HG03280 (cell line): ENCODE results near the gene DYNC2H1.

Source experiments
- ATAC-seq: cut with Tn5 transposase; IDR thresholded peaks from one replicate; pipeline ENCODE4 v1.9.1; 2021; ENCODE audit warnings: mild to moderate bottlenecking, moderate library complexity; ENCODE audit not compliant: unreplicated experiment

The DYNC2H1 gene, protein sequence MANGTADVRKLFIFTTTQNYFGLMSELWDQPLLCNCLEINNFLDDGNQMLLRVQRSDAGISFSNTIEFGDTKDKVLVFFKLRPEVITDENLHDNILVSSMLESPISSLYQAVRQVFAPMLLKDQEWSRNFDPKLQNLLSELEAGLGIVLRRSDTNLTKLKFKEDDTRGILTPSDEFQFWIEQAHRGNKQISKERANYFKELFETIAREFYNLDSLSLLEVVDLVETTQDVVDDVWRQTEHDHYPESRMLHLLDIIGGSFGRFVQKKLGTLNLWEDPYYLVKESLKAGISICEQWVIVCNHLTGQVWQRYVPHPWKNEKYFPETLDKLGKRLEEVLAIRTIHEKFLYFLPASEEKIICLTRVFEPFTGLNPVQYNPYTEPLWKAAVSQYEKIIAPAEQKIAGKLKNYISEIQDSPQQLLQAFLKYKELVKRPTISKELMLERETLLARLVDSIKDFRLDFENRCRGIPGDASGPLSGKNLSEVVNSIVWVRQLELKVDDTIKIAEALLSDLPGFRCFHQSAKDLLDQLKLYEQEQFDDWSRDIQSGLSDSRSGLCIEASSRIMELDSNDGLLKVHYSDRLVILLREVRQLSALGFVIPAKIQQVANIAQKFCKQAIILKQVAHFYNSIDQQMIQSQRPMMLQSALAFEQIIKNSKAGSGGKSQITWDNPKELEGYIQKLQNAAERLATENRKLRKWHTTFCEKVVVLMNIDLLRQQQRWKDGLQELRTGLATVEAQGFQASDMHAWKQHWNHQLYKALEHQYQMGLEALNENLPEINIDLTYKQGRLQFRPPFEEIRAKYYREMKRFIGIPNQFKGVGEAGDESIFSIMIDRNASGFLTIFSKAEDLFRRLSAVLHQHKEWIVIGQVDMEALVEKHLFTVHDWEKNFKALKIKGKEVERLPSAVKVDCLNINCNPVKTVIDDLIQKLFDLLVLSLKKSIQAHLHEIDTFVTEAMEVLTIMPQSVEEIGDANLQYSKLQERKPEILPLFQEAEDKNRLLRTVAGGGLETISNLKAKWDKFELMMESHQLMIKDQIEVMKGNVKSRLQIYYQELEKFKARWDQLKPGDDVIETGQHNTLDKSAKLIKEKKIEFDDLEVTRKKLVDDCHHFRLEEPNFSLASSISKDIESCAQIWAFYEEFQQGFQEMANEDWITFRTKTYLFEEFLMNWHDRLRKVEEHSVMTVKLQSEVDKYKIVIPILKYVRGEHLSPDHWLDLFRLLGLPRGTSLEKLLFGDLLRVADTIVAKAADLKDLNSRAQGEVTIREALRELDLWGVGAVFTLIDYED (N-terminal part only)

DNA sequence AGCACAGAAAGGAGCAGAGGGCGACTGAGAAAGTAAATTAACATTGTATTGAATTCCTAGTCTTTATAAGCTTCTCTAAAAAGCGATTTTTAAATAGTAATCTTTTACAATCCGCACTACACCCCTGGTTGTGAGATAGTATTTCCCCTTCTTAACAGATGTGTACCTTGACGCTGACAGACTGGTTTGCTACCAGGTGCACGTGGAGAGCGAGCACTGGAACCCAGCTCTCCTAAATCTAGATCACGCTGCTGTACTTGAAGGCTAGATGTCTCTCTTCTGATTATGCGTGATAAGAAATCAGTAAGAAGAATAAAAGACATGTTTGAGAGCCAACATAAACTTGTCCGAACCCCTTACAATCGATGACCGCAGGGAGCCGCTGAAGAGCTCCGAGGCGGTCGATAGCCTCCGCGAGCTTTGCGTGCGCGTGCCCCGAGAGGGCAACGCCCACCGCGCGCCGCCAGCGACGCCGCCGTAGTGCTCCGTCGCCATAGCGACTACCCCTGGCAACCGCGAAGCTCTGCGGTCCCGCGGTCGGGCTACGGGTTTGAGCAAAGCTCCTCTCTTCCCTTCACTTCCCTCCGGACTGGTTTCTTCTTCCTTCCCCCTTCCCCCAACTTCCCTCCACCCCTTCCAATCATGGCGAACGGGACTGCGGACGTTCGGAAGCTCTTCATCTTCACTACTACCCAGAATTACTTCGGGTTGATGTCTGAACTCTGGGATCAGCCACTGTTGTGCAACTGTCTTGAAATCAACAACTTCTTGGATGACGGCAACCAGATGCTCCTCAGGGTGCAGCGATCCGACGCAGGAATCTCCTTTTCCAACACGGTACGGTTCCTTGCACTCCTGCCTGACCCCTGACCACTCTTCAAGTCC, at the start of gene DYNC2H1:
Gene DYNC2H1 (plus strand): TSS at position 494 of the 885 bp plus-strand sequence. CDS start 149 bp downstream, at position 643.
- ATAC-seq: peak; percentile 99

DNA sequence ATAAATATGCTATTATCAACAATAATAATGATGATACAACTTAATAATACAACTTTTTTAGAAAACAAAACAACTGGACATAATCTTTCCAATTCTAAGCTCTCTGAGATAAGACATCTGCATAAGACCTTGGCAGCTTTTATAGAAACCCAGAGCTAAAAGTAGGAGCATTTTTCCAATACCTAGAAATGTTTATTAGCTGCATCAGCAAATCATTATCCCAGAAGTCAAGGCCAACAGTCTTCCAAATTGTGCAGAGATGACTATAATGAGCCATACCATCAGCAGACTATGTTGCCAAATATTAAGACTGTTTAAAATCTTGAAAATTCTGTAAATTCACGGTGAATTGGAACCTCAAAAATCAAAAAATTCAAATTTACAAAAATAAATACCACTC, 47.6 kb upstream of the DYNC2H1 start:
- no peak for ATAC-seq

DNA sequence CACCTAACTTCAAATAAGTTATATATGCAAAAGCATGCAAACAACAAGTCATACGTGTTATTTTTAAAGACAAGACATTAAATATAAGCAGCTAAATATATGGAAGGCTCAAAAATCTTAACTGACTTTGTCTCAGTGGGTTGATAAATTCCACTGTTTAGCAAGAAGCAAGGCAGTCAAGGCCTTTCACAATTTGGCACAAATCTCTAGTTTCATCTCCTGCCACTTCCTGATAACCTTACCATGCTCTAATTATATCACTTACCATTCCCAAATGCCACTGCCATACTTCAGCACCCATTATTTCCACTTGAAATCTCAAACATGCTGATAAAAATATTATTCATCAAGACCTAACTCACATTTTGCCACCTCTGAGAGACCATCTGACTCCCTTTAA, 42.1 kb upstream of the DYNC2H1 start:
- ATAC-seq: no peak

DNA sequence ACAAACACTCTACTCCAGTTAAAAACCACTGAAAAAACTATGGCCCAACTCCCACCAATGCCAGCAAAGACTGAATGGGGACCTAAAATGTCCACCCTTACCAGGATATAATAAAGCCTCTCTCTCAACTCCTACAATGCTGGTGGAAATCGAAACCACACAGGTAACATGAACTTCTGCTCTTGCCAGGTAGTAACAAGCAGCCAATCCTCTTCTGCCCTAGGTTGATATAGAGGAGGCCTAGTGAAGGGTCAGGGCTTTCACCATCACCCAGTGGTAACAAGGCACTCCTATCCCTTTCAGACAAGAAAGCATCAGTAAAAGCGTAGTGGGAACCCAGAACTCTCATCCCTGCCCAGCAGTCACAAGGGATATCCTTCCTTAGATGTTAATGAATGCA, 39.9 kb upstream of the DYNC2H1 start:
- no peak for ATAC-seq

DNA sequence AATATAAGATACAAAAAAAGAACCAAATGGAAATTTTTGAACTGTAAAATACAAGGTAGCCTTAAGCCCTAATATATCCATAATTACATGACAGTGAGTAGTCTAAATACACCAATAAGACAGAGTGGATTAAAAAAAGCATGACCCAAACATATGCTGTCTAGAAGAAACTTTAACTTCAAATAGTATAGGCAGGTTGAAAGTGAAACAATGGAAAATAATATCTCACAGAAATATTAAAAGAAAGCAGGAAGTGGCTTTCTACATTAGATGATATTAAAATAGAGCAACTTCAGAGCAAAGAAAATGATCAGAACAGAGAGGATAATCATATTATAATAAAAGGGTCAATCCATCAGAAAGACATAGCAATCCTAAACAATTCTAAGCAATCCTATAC, 39.1 kb upstream of the DYNC2H1 start:
- ATAC-seq: no peak

DNA sequence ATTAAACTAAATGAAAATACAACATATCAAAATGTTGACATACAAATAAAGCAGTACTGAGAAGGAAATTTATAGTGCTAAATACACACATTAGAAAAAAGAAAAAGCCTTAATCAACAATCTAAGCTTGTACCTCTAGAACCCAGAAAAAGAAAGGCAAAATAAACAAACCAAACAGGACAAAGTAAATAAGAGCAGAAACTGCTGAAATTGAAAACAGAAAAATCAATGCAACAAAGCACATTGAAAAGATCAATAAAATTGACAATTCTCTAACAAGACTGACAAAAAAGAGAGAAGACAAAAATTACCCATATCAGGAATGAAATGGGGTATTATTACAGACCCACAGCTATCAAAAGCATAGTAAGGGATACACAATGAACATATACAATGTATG, 38.2 kb upstream of the DYNC2H1 start:
- ATAC-seq: no peak

DNA sequence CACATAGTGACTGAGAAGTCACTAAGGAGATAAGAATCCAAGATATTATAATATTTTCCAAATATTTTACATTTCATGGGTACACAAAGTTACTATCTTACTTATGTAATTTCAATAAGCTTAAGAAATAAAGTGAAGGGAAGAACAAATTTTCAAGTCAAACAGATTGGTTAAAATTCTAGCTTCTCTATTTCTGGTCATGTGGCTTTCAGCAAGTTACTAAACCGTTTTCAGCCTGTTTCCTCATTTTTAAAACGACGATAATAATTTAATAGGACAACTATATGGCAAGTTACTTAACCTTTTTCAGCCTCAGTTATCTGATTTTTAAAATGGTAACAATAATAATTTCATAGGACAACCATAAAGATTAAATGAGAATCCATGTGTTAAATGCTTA, 32.9 kb upstream of the DYNC2H1 start:
- ATAC-seq: no peak

DNA sequence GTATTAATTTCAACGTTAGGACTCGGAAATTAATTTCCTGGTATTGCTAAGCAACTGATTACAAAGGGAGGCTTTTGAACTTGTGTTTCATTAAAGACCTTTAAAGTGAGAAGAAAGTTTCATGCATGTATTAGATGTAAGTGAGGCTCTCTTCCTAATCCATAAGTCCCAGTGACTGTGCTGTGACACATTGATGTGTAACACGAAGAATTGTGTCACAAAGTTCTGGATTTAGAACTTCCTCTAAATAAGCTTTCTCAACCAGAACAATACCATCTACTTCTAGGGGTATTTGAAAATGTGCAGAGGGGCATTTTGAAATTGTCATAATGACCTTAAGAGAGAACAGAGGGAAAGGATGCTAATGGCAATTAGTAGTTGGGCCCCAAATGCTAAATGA, 31.7 kb upstream of the DYNC2H1 start:
- no peak for ATAC-seq

DNA sequence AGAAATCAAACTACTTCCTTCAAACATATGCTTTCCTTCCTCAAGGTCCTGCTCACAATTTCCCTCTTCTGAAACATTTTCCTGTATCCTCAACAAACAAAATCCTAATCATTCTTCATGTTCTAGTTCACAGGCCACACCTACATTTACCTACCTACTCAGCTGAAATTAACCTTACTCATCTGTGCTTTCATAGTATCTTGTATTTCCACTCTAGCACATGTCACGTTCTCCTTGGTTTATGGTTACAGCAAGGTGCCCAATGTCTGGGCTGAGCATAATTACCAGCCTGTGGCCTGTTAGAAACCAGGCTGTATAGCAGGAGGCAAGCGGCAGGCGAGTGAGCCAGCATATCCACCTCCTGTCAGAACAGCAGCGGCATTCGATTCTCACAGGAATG, 30.5 kb upstream of the DYNC2H1 start:
- ATAC-seq: no peak

DNA sequence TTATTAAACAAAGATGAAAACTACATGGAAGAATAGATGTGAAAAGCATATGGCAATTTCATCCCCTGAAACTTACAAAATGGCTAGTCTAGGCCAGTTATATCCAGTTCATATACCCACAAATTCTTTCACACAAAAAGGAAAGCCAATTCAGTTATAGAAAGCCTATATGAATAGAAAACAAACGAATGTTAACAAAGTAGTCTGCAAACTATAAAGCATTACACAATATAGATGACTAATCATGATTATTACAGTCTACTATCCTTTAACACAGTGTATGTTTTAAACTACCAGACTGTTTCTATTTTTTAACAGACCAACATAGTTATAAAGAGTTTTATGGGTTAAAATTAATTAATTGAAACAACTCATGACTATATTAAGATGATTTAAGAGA, 29.4 kb upstream of the DYNC2H1 start:
- ATAC-seq: no peak

DNA sequence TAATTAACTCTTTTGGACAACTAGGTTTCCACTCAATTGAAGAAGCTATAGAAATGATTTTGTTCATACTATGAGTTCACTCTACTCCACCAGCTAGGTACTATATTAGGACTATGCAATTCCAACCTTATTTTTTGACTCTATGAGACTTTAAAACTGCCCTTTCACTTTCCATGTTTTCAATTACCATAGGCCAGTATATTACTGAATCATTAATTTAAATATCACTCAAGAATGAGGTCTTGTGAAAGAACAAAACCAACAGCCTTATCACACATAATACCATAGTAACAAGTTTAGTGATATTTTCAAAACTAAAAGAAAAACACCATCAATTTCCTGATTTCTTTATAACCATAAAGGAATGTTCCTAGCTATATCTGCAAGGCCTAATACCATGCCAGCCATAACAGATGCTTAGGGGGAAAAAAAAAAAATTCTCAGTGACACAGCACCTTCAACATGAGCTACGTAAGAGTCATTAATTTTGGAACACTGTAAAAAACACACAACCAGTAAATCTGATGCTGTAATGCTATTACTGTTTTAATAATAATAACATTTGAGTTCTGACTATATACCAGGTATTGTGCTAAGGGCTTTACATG, 23.4 kb upstream of the DYNC2H1 start:
- no peak for ATAC-seq

DNA sequence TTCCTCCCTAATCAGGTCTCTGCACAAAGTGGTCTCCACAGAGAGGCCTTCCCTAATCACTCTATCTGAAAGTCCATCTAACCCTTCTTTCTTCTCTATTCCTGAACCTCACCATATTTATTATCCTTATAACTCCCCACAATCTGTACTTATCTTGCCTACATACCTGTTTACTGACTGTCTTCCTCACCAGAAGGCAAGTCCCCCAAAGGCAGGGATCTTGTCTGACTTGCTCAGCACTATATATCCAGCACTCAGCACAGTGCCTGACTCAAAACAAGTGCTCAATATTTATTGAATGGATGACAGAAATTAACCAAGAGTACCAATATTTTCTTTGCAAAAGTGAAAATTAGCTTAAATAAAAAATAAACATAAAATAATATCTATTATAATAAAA, 22.8 kb upstream of the DYNC2H1 start:
- ATAC-seq: no peak

DNA sequence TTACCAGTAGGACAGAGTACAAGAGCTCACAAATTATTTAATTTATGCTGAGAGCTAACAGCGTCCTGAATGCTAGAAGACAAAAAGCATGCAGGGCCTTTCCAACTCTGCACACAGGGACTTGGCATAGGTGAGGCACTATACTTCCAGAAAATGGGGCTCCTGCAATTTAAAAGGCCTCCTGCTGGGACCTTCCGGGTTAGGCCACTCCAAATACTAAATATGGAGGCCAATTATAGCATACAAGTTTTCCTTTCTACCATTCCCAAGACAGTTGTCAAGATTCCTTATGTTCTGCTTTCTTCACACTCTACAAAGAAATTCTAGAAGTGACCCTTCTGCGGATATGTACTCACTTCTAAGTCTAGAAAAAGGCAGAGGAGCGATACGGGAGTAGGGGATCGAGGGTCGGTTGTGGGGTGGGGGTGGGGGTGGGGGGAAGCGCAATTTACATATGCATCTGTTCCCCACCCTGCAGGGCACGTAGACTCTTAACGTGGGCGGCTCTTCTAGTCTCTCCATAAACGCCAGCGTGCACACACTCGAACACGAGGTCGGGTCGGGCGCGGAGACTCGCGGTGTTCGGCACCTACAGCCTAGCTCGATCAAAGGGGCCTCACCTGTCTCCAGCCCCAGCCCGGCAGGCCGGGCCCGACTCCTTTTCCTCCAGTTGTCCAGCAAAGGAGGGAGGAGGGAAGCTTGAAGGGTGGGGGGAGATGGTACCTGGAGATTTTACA, 18.0 kb upstream of the DYNC2H1 start:
- peak; percentile 43 for ATAC-seq

DNA sequence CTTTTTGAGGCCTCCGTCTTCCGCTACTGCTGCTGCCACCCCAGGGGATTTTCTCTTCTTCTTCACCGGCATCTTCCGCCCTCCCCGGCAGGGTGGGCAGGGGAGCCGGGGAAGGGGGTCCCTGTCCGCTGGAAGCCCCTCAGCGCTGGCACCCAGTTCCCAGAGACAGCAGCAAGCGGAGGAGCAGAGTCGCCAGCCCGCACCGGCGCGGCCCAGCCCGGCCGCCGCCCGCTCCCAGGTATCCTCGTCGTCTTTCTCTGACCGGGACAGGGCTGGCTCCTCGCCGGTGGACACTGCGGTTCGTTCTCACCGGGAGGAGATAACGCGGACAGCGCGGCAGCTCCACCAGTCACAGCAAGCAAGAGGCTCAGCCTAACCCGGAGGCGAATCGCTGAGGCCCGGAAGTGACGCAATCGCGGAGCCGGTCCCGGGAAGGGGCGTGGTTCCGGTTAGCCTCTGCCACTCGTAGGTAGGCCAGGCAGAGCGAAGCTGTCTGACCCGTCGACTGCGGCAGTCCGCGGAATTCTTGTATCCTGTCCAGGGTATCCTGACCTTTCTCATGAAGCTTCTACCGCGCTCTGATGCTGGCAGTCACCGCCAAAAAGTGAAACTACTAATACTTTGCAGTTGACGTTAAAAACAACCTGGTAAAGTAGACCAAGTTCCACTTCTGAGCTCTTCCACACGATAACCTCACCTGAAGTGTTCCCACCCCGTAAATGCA, 17.3 kb upstream of the DYNC2H1 start, which contains the start of gene DCUN1D5:
Gene DCUN1D5 (minus strand): TSS at position 360 of the 724 bp plus-strand sequence. CDS start 288 bp downstream, at position 72.
- ATAC-seq: peak; percentile 100

DNA sequence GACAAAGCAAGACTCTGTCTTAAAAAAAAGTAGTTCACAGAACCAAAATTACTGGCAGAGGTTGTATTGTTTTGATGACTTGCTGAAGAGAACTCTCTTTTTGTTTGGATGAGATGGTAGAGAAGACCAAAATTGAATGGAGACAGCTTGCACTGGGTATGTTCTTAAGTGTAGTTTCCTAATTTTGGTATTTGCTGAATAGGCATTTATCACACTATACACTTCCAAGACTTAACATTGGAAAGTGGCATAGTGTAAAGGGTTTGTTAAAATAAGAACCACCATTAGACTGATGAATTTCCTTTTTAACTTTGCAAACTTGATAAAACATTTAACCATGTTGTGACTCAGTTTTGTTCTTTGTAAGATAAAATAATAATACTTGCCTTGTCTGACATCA, 11.9 kb upstream of the DYNC2H1 start:
- no peak for ATAC-seq

DNA sequence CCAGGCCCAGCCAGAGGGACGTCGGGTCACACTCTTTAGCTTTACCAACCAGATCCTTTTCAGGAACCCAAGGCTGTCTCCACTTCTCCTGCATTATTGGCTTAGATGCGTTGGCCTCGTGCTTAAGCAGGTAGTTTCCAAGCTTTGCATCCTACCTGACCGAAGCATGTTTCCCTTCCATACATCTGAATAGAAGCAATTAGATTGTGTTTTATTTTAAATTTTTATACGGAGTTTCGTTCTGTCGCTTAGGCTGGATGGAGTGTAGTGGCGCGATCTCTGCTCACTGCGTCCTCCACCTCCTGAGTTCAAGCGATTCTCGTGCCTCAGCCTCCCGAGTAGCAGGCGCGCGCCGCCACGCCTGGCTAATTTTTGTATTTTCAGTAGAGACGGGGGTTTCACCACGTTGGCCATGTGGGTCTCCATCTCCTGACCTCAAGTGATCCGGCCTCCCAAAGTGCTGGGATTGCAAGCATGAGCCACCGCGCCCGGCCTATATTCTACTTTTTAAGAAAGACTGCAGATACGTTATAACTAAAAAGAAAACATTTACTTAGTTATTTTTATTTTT, 677 bp downstream of the DYNC2H1 start:
- peak; percentile 14 for ATAC-seq

DNA sequence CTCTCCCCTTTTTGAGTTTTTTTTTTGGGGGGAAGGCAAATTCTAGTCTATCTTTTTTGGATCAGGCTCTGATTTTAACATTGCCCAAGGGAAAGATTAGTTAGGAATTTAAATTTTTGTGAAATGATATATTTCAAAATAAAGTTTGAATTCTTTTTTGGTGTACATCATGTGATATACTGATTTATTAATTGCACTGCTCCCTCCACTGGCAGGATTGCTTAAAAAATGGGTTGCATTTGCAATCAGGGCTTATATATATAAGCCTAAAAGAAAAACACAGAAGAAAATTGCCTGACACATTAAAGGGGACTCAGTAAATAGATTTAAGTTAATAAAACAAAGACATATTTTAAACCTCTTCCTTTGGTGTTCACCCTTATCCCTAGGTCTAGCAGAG, 1.2 kb downstream of the DYNC2H1 start:
- ATAC-seq: no peak

DNA sequence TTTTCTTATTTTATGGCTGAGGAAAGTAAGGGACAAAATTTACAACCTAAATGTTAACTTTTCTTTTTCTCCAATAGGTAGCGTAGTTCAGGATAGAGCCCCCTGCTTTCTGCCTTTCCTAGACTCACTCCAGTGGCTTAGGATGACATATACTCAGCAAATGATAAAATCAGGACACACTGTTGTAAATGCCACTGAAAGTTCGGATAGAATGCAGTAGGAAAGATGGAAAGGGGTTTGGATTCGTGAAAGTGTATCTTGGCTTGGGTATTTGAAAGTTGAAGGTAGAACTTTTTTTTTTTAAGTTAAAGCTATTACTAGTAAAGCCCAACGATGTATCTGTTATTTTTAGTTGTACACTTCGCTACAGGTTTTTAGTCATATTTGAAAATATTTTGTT, 2.2 kb downstream of the DYNC2H1 start:
- ATAC-seq: no peak
